Measurements from ENCODE around the gene ANTXRL. TPM values are rescaled to one million over a fixed set of nuclear protein-coding genes. Genes with fewer than 3 reads are reported as not detected.

The ANTXRL gene
- total RNA-seq, 2 experiments from 2014 or later, result not detected

GRCh38 chr10:46296641-46297141 is 9.9 kb downstream of the ANTXRL start:
- Mint-ChIP-seq H3K36me3 (ENCODE audit: low read depth) (no peaks in the 10 kb centered on the region), H3K27ac (no peak overlapping the region), H3K27me3 (no peaks in the 10 kb centered on the region), H3K4me1 (ENCODE audit: low read depth) (peaks cover 23% of the 10 kb centered on the region), H3K4me3 (no peak overlapping the region), H3K9me3 (no peaks in the 10 kb centered on the region)
- DNase-seq (no peak), ATAC-seq (no peak)
- TF ChIP-seq, protein P1, sequence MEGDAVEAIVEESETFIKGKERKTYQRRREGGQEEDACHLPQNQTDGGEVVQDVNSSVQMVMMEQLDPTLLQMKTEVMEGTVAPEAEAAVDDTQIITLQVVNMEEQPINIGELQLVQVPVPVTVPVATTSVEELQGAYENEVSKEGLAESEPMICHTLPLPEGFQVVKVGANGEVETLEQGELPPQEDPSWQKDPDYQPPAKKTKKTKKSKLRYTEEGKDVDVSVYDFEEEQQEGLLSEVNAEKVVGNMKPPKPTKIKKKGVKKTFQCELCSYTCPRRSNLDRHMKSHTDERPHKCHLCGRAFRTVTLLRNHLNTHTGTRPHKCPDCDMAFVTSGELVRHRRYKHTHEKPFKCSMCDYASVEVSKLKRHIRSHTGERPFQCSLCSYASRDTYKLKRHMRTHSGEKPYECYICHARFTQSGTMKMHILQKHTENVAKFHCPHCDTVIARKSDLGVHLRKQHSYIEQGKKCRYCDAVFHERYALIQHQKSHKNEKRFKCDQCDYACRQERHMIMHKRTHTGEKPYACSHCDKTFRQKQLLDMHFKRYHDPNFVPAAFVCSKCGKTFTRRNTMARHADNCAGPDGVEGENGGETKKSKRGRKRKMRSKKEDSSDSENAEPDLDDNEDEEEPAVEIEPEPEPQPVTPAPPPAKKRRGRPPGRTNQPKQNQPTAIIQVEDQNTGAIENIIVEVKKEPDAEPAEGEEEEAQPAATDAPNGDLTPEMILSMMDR (IDR thresholded peaks at IDR 0.05), result no peak
- CTCF ChIA-PET, result no interaction called here
- intact Hi-C loops (cut with micrococcal nuclease), result no loop called here
- POLR2A ChIA-PET, result no interaction called here

DNA sequence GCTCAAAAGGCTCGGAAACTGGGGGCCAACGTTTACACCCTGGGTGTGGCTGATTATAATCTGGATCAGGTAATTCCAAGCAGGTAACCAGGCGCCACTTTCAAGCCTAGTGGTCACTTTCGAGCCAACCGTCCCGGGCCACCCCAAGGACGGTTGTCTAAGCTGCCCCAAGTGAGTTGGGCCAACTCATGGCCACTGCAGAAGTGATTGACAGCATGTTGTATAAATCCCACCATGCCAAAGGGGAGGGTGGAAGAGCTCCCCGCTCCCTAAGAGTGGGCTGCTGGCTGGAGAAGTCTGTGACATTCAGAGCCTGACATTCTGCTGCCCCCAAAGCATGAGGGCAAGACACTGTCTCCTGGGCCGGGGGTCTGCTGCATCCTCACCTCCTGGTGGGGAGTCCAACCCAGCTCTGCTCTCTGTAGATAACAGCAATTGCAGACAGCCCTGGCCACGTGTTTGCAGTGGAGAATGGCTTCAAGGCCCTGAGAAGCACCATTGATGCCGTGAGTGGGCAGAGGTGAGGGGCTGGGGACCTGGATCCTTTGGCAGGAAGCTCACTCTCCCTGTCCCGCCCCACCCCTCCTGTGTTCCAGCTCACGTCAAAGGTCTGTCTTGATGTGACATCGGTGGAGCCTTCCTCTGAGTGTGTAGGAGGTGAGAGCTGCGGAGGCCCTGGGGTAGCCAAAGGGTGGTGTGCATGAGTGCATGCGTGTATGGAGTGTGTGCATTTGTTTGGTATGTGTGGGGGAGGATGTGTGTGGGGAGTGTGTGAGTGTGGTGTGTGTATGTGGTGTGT is 10.8 kb downstream of the ANTXRL start:
- intact Hi-C loops (cut with micrococcal nuclease), result no loop called here
- TF ChIP-seq, protein P1 (IDR thresholded peaks at IDR 0.05), result no peak
- Mint-ChIP-seq H3K9me3 (no peaks in the 10 kb centered on the region), H3K27me3 (no peaks in the 10 kb centered on the region), H3K4me1 (ENCODE audit: low read depth) (peaks cover 23% of the 10 kb centered on the region), H3K4me3 (peak overlapping the region; percentile 54), H3K27ac (peak overlapping the region; percentile 79), H3K36me3 (ENCODE audit: low read depth) (no peaks in the 10 kb centered on the region)
- CTCF ChIA-PET, result no interaction called here
- peak; percentile 91 for ATAC-seq
- DNase-seq, result peak; percentile 77
- POLR2A ChIA-PET, result no interaction called here

DNA sequence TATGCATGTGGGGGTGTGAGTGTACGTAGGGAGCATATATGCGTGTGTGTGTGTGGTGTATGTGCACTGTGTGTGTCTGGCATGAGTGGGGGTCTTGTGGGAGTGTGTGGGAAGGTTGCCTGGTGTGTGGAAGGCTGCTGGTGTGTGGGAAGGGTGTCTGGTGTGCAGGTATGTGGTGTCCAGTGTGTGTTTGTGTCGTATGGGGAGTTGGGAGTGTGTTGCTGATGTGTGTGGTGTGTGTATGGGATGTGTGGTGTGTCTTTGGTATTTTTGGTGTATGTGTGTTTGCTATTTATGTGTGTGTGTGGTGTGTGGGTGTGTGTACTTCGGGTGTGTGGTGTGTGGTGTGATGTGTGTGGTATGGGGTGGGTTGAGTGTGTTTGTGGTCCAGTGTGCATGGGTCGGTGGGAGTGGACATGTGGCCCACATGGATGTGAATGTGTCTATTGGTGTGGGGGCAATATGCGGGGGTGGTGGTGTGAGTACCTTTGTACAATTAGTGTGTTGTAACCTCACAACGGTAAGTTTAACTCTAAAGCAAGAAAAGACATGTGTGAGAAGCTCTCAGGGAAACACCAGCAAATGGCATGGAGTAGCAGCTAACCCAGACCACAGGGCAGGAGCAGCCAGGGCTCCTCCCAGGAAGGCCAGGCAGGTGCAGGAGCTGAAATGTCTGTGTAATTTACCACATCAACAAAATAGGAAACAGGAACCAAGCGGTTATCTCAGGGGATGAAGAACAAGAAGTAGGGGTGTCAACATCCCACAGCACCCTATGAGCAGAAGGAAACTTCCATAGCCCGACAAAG is 11.9 kb downstream of the ANTXRL start:
- CTCF ChIA-PET, result interaction anchor here (1.1 to 1.5 kb wide), 2 partner anchors 20 to 71 kb away, joined by 4 to 5 read pairs; no protein-coding TSS in a partner anchor
- Mint-ChIP-seq H3K4me1 (ENCODE audit: low read depth) (peaks cover 23% of the 10 kb centered on the region), H3K27me3 (no peaks in the 10 kb centered on the region), H3K36me3 (ENCODE audit: low read depth) (no peaks in the 10 kb centered on the region), H3K4me3 (no peak overlapping the region), H3K27ac (peak overlapping the region; percentile 3), H3K9me3 (no peaks in the 10 kb centered on the region)
- DNase-seq (no peak), ATAC-seq (no peak)
- intact Hi-C loops (cut with micrococcal nuclease), result no loop called here
- POLR2A ChIA-PET, result interaction anchor here (0.6 kb wide), 1 partner anchor 252 kb away, joined by 3 read pairs; no protein-coding TSS in a partner anchor
- TF ChIP-seq, protein P1 (IDR thresholded peaks at IDR 0.05), result no peak

DNA sequence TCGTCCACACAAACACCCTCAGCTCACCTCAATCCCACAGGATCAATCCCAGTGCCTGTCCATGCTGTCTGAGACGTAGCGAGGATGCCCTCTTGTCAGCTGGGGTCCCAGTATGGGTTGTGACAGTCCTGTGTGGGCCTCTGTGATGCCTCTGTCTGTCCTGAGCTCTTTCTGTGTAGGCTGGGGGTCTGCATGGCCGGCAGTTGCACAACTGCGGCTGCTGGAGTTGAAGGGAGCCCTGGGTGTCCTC is 12.4 kb downstream of the ANTXRL start:
- CTCF ChIA-PET, result interaction anchor here (1.1 to 1.5 kb wide), 2 partner anchors 19 to 72 kb away, joined by 4 to 5 read pairs; no protein-coding TSS in a partner anchor
- H3K4me1 Mint-ChIP-seq (ENCODE audit: low read depth), result peaks cover 23% of the 10 kb centered on the region
- ATAC-seq (no peak), DNase-seq (no peak)
- H3K27ac Mint-ChIP-seq, result no peak overlapping the region
- intact Hi-C loops (cut with micrococcal nuclease), result no loop called here
- no peak overlapping the region for H3K4me3 Mint-ChIP-seq
- no peaks in the 10 kb centered on the region for H3K36me3 Mint-ChIP-seq (ENCODE audit: low read depth)
- H3K9me3 Mint-ChIP-seq, result no peaks in the 10 kb centered on the region
- no peaks in the 10 kb centered on the region for H3K27me3 Mint-ChIP-seq
- TF ChIP-seq, protein P1 (IDR thresholded peaks at IDR 0.05), result no peak
- POLR2A ChIA-PET, result interaction anchor here (0.6 kb wide), 1 partner anchor 251 kb away, joined by 3 read pairs; no protein-coding TSS in a partner anchor

All from activated CD8-positive, alpha-beta T cell treated with anti-CD3 and anti-CD28 coated beads for 36 hours (primary cell).